ENCODE data around the gene PRDM10.

PRDM10 gene

DNA sequence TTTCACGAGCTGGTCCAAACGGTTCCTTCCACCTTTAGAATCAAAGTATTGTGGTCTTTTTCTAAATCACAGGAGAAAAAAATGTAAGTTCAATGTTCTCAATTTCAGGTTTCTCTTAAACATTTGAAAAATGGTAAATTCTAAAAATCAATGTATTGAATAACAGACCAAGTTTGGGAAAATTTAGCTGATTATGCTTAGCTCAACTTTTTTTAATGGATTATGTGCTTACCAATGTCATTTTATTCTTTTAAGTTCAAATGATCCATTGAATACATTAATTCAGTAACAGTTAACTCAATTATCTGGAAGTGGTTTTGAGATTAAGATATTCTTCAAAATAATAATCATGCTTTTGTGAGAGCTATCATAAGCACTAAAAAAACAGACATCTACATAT is 5.1 kb downstream of the PRDM10 start:
- Histone ChIP-seq H3K79me2 (ENCODE audit: insufficient read depth, low read length) (peaks cover 54% of the 10 kb centered on the region), H3K4me3 (ENCODE audit: low read depth in 1 of 2, low read length in 2 of 2) (no peak overlapping the region), H3K9me3 (ENCODE audit: insufficient read depth, low read length, severe bottlenecking) (no peaks in the 10 kb centered on the region), H3K36me3 (ENCODE audit: insufficient read depth, low read length) (peaks cover 3% of the 10 kb centered on the region; the same call in 1 of the 2 replicates), H3K9ac (ENCODE audit: low read depth, low read length) (no peak overlapping the region), H3K4me2 (ENCODE audit: insufficient read depth, low read length) (no peak overlapping the region), H3K4me1 (ENCODE audit: insufficient read depth, low read length) (peaks cover 12% of the 10 kb centered on the region), H4K20me1 (ENCODE audit: insufficient read depth, low read length) (peaks cover 7% of the 10 kb centered on the region; the same call in 1 of the 2 replicates), H3K27me3 (ENCODE audit: insufficient read depth, low read length, poor library complexity) (no peaks in the 10 kb centered on the region), H3K27ac (ENCODE audit: low read length) (no peak overlapping the region), H2AFZ (ENCODE audit: low read depth, low read length) (no peak overlapping the region)
- ATAC-seq (ENCODE audit: insufficient read depth, low read depth) (no peak), DNase-seq (no peak)
- no peak for TF ChIP-seq EZH2 (IDR thresholded peaks at IDR 0.05; ENCODE audit: borderline replicate concordance, low read depth, low read length, severe bottlenecking)
- TF ChIP-seq, protein P1, sequence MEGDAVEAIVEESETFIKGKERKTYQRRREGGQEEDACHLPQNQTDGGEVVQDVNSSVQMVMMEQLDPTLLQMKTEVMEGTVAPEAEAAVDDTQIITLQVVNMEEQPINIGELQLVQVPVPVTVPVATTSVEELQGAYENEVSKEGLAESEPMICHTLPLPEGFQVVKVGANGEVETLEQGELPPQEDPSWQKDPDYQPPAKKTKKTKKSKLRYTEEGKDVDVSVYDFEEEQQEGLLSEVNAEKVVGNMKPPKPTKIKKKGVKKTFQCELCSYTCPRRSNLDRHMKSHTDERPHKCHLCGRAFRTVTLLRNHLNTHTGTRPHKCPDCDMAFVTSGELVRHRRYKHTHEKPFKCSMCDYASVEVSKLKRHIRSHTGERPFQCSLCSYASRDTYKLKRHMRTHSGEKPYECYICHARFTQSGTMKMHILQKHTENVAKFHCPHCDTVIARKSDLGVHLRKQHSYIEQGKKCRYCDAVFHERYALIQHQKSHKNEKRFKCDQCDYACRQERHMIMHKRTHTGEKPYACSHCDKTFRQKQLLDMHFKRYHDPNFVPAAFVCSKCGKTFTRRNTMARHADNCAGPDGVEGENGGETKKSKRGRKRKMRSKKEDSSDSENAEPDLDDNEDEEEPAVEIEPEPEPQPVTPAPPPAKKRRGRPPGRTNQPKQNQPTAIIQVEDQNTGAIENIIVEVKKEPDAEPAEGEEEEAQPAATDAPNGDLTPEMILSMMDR (IDR thresholded peaks at IDR 0.05; ENCODE audit: borderline replicate concordance, extremely low read depth, low read length, poor library complexity, severe bottlenecking): no peak

DNA sequence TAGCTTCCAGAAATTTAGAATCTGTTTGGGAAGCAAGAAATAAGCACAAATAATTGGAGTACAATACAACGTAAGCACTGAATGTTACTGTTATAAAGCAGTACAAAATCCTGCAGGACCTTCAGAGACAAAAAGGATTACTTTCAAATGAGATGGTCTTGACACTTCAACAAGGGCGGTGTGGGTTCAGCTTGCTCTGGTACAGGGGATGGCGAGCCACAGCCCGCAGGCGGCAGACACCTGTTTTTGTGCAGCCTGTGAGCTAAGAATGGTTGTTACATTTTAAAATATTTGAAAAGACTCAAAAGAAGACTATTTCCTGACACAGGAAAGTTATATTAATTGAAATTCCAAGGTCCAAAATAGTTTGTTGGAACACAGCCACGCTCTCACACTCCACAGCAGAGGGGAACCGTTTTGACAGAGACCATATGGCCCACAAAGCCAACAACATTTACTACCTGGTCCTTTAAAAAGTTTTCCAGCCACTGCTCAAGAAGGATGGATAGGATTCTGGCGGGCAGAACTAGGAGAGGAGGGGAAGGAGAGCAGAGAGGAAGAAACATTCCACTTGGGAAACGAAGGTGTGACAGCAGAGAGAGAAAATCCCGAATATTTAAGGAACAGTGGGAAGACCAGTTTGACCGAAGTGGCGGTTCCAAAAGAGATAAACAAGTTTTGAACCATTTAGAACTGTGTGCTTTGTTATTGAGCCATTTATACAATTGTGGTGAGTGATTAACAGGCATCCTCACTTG is 6.3 kb downstream of the PRDM10 start:
- Histone ChIP-seq H3K9me3 (ENCODE audit: insufficient read depth, low read length, severe bottlenecking) (no peaks in the 10 kb centered on the region), H3K4me3 (ENCODE audit: low read depth in 1 of 2, low read length in 2 of 2) (no peak overlapping the region), H4K20me1 (ENCODE audit: insufficient read depth, low read length) (peaks cover 7% of the 10 kb centered on the region; the same call in 1 of the 2 replicates), H3K36me3 (ENCODE audit: insufficient read depth, low read length) (peaks cover 3% of the 10 kb centered on the region; the same call in 1 of the 2 replicates), H3K4me2 (ENCODE audit: insufficient read depth, low read length) (no peak overlapping the region), H2AFZ (ENCODE audit: low read depth, low read length) (no peak overlapping the region), H3K4me1 (ENCODE audit: insufficient read depth, low read length) (peaks cover 11% of the 10 kb centered on the region), H3K27ac (ENCODE audit: low read length) (no peak overlapping the region), H3K79me2 (ENCODE audit: insufficient read depth, low read length) (peaks cover 47% of the 10 kb centered on the region), H3K9ac (ENCODE audit: low read depth, low read length) (no peak overlapping the region), H3K27me3 (ENCODE audit: insufficient read depth, low read length, poor library complexity) (no peaks in the 10 kb centered on the region)
- TF ChIP-seq, protein P1 (IDR thresholded peaks at IDR 0.05; ENCODE audit: borderline replicate concordance, extremely low read depth, low read length, poor library complexity, severe bottlenecking): no peak
- TF ChIP-seq EZH2 (IDR thresholded peaks at IDR 0.05; ENCODE audit: borderline replicate concordance, low read depth, low read length, severe bottlenecking): no peak
- ATAC-seq (ENCODE audit: insufficient read depth, low read depth): no peak
- no peak for DNase-seq

DNA sequence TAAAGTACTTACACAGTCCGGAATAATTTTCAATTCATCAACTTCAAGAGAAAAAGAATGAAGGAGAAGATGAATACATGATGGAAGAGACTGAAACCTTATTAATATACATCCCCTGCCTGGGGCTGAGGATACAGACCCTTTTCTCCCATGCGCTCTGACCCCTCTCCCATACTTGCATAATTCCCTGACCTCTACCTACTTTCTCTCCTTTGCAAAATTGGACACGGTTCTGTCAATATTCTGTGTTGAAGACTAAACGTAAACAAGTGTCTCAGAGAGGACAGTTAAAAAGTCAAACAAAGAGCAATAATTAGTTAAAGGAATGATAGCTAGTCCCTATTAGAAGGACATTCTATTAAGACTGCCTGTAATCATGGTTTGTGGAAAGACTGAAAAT is 7.5 kb downstream of the PRDM10 start:
- no peaks in the 10 kb centered on the region for H3K27me3 ChIP-seq (ENCODE audit: insufficient read depth, low read length, poor library complexity)
- no peaks in the 10 kb centered on the region; the same call in 1 of the 2 replicates for H3K4me1 ChIP-seq (ENCODE audit: insufficient read depth, low read length)
- no peak overlapping the region for H3K27ac ChIP-seq (ENCODE audit: low read length)
- H4K20me1 ChIP-seq (ENCODE audit: insufficient read depth, low read length): 0 out of 2 replicates have a peak, but pooled peaks cover 4% of the 10 kb centered on the region
- TF ChIP-seq, protein P1 (IDR thresholded peaks at IDR 0.05; ENCODE audit: borderline replicate concordance, extremely low read depth, low read length, poor library complexity, severe bottlenecking): no peak
- no peak for TF ChIP-seq EZH2 (IDR thresholded peaks at IDR 0.05; ENCODE audit: borderline replicate concordance, low read depth, low read length, severe bottlenecking)
- H3K4me2 ChIP-seq (ENCODE audit: insufficient read depth, low read length): no peak overlapping the region
- 0 out of 2 replicates have a peak, but pooled peaks cover 3% of the 10 kb centered on the region for H3K36me3 ChIP-seq (ENCODE audit: insufficient read depth, low read length)
- ATAC-seq (ENCODE audit: insufficient read depth, low read depth) (no peak), DNase-seq (no peak)
- no peak overlapping the region for H3K9ac ChIP-seq (ENCODE audit: low read depth, low read length)
- H3K4me3 ChIP-seq (ENCODE audit: low read depth in 1 of 2, low read length in 2 of 2): no peak overlapping the region
- peaks cover 36% of the 10 kb centered on the region for H3K79me2 ChIP-seq (ENCODE audit: insufficient read depth, low read length)
- no peaks in the 10 kb centered on the region for H3K9me3 ChIP-seq (ENCODE audit: insufficient read depth, low read length, severe bottlenecking)
- H2AFZ ChIP-seq (ENCODE audit: low read depth, low read length): no peak overlapping the region
